NCI-H748 treated with DMSO at 0.1 percent for 48 hours (cell line): ENCODE data around the gene CLEC3B.
"Not testable (repeated sequence)": the region's sequence is repeated elsewhere in the genome, so short reads cannot be mapped to it uniquely, and the experiment has no call there.

ENCODE experiments used
- DNase-seq: peaks from one replicate; lab custom pipeline; 2025; lab: John Stamatoyannopoulos, UW

CLEC3B gene

GRCh38 chr3:45035441-45036301, 9.6 kb downstream of the CLEC3B start:
- no peak for DNase-seq

DNA sequence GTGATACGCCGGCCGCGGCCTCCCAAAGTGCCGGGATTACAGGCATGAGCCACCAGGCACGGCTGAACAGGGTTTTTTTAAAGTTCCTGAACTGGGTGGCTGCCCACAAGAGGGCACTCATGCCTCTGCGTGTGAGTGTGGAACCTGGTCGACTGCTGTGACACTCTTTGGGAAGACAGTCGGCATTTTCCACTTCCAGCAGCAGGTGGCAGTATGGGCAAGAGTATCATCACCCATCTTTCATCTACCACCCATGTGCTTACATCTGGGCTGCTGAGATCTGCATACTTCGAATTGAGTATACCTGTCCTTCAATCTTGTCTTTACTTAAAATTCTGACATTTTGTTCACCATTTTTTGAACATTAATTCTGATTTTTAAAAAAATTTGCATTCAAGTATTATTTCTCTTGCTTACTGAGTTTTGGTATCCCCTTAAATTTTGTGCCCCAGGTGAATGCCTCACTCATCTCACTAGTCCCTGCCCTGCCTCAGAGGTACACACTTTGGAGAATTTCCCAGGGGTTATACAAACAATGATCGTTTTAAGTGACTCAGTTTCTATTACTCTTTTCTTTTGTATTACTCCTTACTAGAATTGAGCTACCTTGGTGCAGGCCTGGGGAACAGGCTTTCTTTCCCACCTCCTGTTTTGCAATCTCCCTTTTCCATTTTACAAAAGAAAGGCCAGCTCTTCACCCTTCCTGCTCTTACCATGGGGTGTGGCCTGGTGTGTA, 11.8 kb downstream of the CLEC3B start:
- DNase-seq: peak; percentile 72

DNA sequence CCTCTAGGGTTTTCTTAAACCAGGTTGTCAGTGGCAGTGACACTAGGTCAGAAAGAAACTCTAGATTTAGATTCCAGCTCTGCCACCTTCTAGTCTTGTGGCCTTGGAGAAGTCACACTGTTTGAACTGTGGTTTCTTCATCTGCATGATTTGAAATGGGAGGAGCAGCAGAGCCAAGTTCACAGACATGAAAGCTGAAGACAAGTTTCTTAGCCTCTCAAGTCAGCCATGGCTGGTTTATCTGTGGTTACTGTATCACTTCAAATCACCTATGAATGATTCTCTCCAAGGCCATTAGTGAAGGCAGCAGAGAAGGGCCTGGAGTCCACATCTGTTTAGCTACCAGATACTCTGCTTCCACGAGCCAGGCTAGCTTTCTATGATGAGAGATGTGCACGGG, 15.6 kb downstream of the CLEC3B start:
- no peak for DNase-seq

DNA sequence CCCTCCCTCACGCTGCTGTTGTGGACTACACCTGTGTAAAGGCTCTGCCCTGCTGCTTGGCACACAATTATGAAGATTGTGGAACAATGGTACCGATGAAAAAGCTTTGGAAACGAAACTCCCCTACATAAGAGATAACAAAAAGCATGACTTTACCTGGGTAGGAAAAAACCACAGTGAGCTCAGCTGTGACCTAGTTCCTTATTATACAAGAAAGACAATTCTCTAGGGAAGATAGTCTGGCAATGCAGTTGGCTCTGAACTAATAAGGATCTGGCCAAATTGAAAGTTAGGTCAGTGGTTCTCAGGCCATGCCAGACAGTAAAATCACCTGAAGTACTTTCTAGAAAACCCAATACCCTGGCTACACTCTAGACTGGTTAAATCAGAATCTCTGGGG, 16.1 kb downstream of the CLEC3B start:
- DNase-seq: no peak

DNA sequence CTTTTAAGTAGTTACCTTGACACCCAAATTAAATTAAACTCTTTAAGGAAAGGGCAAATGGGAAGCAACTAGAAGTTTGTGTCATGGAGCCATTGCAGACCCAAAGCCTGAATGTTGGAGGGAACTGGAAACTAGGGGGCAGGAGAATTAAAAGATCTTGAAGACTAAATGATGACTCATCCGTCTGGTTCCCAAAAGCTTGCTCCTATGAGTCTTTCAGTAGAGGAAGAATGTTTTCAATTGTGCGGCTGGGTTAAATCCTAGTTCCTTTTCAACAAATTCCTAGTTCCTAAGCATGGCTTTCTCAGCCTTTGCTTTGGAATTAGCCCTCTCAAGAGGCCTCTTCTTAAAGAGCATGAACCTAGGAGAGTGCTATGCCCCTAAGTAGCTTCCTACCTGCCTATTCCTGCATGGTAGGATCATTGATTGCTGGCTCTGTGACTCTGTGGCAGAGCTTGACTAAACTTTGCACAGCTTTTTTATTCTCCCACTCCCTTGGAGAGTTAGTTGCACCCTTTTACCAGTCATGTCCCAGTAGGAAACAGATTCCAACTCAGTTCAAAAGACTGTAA, 17.7 kb downstream of the CLEC3B start:
- no peak for DNase-seq

- DNase-seq: no peak
These were observed 22.1 kb downstream of the CLEC3B start for GRCh38 chr3:45048244-45048643.

DNA sequence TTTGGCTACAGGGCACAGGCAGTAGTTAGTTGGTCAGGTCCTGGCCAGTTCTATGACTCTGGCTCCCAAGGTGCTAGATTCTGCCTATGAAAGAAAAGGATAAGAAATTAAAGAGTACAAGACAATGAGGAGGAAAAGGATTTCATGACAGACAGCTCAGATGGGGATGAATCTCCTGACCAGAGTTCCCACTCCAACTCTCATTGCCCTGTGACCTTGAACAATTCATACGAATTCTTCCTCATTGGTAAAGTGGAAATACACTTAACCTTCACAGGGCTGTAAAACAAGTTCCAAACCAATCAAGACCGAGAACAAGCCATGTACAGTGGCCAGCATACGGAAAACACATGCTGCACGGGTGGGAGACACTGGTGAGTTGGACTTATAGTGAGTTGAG, 23.7 kb downstream of the CLEC3B start:
- no peak for DNase-seq

- no peak for DNase-seq
These were observed 25.6 kb downstream of the CLEC3B start for GRCh38 chr3:45051685-45052084.

DNA sequence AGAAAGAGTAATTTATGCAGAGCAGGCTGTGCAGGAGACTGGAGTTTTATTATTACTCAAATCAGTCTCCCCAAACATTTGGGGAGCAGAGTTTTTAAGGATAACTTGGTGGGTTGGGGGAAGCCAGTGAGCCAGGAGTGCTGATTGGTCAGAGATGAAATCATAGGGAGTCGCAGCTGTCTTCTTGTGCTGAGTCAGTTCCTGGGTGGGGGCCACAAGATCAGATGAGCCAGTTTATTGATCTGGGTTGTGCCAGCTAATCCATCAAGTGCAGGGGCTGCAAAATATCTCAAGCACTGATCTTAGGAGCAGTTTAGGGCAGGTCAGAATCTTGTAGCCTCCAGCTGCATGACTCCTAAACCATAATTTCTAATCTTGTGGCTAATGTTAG, 27.7 kb downstream of the CLEC3B start:
- not testable (repeated sequence) for DNase-seq

GRCh38 chr3:45054196-45054857, 28.2 kb downstream of the CLEC3B start:
- no peak for DNase-seq

DNA sequence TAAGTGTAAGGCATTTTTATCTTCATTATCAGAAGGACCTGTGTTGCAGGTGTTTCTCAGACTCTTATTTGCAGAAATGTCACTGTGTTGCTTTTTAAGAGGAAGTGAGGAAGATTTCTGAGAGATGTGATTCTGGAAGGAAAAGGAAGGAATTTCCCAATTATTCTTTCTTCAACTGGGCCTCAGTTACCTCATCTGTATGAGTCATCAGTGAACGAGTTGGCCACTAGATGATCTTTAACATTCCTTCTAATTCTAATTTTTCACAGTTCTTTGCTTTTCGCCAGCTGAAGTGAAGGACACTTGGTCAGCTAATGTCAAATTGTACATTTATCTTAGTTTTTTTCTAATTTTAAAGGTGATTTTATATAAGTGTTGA, 28.9 kb downstream of the CLEC3B start:
- no peak for DNase-seq

DNA sequence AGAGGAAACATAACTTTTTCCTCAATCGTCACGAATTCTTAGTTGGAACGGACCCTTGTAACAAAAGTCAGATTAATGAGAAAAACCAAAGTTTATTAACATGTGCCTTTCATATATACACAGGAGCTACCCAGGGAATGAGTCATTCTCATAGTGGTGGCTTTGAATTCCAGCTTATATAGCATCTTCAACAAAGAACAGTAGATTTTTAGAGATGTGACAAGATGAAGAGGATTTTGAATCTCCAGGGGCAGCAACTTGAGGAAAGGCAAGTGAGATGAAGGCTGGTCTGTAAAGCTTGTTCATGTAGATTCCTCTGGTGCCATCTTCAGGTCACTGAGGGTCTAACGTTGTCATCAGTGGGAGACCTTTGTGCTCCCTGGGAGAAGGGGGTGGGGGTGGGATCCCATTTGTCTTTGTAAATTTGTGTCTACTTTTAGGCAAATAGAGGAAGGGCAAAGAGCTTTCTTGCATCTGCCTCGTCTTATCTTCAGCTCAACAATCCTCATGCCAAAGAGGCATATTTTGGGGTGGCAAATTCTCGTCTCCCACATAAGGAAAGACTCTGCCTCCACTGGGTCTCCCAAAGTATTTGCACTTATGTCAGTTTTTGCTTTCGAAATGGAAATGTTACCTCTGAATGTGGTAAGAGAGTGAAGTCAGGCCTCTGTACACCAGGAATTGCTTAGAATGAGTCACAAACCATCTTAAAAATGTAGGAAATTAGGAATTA, 29.5 kb downstream of the CLEC3B start:
- DNase-seq: no peak

DNA sequence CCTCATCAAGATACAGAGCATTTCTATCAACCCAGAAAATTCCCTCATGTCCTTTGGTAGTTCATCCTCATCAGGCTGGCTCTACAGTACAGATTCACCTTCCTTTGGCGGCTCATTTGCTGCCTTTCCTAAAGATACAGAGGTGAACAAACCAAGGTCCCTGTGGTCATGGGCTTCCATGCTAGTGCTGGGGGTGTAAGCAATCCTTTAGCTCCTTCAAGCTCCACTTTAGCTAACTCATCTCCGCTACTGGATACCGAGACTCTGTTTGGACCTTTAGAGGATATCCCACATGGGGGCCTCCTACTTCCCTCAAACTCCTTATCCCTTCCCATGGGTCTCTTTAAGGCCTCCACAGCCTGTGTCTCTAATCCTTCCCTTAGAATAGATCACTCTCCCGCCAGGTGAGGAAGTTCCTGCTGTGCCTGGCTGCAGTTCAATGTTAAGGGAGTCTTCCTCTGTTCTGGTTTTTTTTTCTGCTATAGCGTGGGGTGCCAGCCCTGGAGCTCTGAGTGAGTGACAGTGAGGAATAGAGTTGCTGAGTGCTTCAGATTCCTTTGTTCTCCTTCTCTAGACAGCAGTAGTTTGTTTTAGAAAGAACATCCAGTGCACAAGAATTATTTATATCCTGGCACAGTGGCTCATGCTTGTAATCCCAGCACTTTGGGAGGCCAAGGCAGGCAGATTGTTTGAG, 30.7 kb downstream of the CLEC3B start:
- DNase-seq: no peak

GRCh38 chr3:45057557-45057956, 31.5 kb downstream of the CLEC3B start:
- no peak for DNase-seq

DNA sequence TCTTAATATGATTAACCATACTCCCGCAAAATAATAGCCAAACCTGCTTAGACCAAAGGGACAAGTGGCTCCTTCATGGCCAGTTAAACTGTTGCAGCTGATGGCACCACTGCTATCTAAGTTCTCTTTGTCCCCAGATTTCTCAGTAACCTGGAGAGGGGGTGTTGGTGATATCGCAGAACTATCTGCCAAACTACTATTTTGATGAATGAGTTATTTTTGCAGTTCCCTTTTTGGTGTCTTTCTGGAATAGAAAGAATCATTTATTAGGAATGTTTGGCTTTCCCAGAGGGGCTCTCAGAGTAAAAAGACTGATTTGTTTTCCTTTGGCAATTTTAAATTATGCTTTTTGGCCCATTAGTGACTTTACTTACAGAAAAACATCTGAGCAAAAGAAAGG, 33.0 kb downstream of the CLEC3B start:
- DNase-seq: no peak

GRCh38 chr3:45060165-45060892, 34.2 kb downstream of the CLEC3B start:
- no peak for DNase-seq

DNA sequence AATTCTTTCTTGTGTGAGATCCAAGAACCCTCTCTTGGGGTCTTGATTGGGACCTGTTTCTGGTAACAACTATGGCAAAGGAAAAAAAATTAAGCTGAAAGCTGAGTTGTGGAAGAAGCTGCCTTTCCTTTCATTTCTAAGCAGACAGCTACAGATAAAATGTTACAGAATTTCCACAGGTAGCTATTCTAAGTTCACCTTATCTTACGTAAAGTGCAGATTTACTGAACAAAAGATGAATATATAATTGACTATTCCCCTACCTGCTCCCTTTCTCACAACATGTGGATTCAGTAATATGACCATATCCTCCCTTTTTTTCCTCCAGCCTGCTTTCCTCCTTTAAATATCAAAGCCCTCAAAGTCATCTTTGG, 36.6 kb downstream of the CLEC3B start:
- DNase-seq: no peak

- DNase-seq: no peak
These were observed 38.6 kb downstream of the CLEC3B start for GRCh38 chr3:45064512-45065372.

- no peak for DNase-seq
These were observed 39.2 kb downstream of the CLEC3B start for GRCh38 chr3:45065373-45065720.
